CD4-positive, alpha-beta T cell treated with Interferon gamma for 1 hour (primary cell): ENCODE measurements around the gene PTPRCAP.

ENCODE experiments used
- DNase-seq: peaks from one replicate; pipeline ENCODE4 v3.0.0-alpha.2; 2020

Gene PTPRCAP

DNA sequence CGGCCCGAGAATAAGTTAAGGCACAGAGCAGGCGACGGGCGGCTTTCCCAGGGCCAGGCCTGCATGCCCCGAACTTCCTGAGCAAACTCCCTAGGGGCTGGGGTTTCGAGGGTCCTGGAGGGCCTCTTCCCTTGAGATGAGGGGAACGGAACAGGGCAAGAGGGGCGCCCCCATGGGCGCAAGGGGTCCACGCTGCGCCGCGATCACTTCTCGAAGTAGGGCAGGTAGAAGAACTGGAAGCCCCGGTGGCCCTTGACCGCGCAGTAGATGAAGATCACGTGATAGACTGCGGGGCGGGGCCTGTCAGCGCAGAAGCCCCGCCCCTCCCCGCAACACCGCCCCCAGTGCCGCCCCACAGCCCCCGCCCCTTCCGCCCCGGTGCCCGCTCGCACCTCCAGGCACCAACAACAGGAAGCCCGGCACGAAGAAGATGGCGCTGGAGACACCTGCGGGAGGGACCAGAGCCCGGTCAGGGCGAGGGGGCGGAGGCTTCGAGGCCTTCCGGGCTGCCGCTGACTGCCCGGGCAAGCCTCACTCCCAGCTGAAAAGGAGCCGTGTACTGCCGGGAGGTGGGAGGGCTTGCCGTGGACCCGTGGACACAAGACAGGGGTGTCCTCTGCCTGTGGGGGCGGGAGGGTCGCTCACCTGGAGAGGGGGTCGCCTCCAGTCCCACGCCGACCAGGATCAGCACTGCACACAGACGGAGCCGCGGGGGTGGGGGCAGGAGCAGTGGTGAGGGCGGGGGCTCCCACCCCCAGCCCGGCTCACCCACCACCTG is 27.1 kb upstream of the PTPRCAP start:
- DNase-seq: peak; percentile 95

DNA sequence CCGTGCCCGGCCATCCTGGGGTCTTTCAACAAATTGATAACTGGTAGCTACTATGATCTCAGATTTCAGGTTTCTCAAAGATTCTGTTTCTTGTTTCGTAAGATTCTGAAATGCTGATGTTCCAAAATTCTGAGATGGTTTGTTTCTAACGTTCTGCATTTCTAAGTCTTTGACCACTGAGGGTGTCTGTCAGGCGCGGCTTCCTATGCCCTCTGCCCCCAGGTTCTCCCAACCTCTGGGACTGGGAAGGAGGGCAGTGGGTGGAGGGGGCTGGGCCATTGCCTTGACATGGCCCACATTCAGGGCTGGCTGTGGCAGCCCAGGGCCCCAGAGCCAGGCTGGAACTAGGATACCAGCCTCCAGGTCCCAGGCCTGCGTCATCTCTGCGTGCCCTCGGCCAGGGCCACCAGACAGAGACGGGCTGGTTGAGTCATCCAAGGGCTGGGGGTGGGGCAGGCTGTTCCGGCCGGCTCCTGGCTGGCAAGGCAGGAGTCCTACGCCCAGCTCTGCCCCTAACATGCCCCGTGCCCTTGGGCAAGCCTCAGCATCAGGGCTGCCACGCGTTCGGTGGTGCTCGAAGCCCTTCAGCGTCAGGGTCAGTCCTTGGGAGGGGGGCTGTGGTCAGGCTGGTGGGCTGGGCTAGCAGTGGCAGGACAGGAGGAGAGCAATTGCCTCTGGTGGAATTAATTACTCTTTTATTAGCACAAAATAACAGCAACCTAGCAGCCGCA is 26.4 kb upstream of the PTPRCAP start:
- DNase-seq: peak; percentile 68

DNA sequence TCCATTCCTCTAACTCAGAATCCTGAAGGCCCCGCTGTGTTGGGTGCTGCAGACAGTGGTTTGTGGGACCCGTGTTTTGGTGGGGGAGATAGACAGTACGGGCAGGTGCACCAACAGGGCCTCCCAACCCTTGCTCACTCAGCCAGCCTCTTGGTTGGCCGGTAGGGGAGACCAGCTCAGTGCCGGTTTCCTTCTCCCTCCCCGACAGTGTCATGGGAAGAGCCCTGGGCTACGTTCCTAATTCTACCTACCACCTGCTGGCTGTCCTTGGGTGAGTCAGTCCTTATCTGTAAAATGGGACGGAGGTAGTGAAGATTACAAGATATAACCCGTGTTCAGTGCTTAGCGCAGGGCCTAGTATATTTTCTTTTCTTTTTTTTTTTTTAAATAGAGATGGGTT is 25.7 kb upstream of the PTPRCAP start:
- DNase-seq: no peak

DNA sequence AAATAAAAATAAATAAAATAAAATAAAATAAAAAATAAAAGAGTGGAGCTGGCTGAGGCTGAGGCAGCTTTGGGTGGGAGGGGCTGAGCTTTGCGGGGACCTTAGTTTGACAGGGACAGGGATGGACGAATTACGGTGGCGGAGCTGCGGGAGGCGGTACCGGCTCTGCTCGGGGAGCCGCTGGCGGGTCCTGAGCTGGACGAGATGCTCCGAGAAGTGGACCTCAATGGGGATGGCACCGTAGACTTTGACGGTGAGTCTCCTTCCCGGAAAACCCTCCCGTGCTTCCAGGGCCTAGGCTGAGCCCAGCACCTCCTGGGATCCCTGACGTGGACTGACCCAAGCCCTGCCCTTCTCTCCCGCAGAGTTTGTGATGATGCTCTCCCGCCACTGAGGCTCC is 20.8 kb upstream of the PTPRCAP start:
- DNase-seq: no peak

DNA sequence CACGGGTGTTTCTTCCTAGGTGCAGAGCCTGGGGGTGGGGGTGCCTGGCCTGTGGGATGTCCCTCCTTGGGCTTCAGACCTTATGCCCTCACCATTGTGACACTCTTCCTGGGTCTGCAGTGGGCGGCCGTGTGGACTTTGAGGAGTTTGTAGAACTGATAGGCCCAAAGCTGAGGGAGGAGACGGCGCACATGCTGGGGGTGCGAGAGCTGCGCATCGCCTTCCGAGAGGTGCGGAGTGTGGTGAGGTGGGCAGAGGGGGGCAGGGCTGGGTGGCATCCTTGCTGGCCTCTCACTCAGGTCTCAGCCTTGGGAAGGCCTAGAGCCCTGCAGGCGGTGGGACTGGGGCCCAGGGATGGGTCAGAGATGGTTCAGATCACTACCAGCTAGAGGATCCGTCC is 20.0 kb upstream of the PTPRCAP start:
- no peak for DNase-seq

DNA sequence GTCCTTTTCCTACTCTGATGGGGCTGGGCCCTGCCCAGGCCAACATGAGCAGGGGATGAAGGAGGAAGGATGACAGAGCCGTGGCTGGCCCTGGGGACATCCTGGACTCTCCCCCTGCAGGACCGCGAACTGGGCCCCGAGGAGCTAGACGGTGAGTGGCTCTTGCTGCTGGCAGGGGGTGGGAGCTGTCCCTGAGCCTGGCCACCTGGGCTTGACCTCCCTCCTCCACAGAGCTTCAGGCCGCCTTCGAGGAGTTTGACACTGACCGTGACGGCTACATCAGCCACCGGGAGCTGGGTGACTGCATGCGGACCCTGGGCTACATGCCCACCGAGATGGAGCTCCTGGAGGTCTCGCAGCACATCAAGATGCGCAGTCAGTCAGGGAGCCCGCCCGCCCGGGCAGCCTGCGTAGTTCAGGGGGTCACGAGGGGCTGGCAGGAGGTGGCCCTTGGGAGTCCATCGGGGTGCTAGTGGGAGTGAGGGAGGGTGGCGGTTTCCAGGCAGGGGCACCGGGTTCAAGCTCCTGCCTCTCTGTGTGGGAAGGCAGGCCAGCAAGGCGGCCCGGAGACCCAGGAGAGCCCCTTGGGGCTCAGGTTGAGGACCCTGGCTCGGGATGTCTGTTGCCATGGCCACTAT is 18.7 kb upstream of the PTPRCAP start:
- DNase-seq: no peak

DNA sequence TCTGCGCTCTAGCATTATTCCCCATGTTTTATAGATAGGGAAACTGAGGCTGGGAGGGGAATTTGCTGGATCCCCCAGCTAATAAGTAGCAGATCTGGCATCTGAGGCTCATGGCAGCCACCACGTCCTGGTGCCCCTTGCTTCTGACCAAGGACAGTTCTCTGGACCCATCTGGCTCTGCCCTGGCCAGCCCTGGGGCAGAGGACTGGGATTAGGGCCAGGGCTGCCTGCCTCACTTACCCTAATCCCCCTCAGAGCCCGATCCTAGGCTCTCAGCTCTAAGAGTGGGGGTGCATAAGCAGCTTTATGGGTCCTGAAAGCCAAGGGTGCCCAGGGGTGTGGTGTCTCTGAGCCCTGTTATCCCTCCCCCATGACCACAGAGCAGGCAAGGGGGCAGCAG is 17.6 kb upstream of the PTPRCAP start, which contains the start of gene CABP4:
Gene CABP4, plus strand, starts transcription at position 301 of the 400 bp plus-strand sequence. Its CDS starts 70 bp downstream, at position 371.
- DNase-seq: no peak

DNA sequence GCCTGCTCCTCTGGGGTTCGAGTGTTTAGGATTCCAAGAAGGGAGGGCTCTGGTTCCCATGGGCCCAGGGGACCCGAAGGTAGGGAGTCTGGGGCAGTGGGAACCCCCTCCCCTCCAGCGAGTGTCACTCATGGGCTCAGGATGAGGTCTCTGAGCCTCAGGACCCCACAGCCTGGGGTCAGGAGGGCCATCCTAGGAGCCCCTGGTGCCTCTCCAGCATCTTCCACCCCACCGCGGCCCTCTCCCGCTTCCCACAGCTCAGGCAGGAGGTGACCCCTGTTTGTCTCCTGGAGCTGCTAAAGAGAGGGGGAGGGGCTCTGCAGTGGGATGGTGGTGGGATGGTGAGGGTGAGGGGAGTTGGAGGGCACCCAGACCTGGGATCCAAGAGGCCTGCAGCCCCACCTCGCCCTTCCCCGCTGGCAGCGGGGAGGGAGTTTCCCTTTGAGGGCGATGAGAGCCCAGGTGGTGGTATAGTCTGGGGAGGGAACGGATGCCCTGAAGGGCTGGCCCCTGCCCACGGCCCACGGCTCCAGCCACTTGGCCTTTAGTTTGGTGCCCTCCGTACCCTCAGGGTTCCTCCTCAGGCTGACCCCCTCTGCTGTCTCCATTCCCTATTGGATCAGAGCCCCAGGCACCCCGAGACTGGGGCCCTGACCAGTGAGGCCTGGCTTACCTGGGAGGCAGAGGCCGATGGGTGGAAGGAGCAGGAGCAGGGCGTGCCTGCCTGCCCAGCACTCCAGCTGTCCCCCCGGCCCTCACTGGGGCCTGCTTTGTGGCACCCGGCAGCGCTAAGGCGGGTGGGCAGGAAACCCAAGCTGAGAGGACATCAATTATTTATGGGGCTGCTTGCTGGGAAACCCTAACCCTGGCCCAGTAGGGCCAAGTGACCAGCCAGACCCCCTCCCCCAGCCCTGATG is 16.6 kb upstream of the PTPRCAP start:
- no peak for DNase-seq

DNA sequence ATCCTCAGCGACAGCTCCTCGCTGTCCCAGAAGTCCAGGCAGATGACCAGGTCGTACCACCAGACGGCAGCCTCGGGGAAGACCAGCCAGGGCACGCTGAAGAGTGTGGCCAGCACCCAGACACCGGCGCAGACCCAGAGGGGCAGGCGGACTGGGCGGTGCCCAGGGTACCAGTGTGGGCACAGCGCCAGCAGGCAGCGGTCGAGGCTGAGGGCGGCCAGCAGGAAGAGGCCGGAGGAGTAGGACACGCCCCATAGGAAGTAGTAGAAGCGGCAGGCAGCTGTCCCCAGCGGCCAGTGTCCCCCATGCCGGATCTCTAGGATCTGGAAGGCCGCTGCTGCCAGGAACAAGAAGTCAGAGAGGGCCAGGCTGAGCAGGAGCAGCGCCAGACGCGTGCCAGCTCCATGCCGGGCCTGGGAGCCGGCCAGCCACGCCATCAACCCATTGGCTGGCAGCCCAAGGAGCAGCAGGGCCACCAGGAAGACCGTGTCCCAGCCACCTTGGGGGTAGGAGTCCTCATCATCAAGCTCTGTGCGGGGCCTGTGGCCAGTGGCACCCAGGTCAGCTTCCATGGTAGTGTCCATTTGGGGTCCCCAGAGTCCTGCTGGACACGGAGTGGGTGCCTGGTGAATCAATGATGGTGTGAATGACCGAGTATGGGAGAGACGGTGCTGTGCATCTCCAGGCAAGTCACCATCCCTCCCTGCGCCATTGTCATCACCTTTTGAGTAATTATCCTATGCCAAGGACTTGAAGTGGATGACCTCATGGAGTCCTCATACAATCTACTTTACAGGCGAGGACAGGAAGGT is 14.9 kb upstream of the PTPRCAP start, which contains the start of gene GPR152:
Gene GPR152, minus strand, starts transcription at position 589 of the 812 bp plus-strand sequence. Its CDS starts 5 bp downstream, at position 584.
- DNase-seq: no peak

DNA sequence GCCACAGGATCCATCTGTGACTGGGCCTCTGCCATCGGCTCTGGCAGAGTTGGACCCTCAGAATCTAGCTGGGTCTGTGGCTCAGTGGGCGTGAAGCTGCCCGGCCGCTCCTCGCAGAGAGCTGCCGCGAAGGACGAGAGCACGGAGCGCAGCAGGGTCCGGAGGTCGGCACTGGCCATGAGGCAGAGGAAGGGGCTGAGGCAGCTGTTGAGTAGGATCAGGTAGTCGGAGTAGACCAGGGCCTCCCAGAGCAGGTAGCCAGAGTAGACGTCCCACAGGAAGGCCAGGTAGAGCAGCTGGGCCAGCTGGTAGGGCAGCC is 14.1 kb upstream of the PTPRCAP start:
- no peak for DNase-seq

DNA sequence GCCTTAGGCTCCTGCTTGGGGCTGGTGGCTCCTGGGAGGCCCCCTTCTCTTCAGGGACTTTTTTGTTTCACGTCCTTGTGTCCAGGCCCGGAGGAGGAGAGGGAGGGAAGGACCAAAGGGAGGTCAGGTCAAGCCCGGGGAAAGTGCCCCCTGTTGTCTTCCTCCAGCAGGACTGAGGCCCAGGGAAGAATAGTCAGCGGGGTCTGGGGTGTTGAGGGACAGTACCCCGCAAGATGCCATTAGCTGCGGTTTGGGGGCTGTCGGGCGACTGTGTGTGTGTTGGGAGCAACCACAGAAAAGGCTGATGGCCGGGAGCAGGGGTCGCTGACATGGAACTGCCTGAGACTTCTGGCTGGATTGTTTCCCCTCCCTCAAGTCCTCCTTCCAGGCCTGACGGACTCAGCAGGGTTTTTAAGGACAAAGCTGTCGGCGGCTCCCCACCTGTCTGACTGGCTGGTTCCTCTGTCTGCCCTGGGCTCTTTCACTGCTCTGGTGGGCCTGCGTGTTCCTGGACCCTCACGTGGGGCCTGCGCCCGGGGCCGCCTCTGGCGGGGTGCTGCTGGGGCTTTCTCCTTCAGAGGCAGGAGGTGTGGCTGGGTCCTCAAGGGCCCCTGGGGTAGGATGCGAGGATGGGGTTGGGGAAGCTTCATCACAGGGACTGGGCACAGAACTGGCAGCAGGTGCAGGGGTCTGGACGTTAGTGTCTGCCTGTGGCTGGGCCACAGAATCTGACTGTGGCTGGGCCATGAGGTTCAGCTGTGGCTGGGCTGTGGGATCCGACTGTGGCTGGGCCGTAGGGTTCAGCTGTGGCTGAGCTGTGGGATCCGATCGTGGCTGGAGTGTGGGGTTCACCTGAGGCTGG is 13.5 kb upstream of the PTPRCAP start:
- DNase-seq: no peak

DNA sequence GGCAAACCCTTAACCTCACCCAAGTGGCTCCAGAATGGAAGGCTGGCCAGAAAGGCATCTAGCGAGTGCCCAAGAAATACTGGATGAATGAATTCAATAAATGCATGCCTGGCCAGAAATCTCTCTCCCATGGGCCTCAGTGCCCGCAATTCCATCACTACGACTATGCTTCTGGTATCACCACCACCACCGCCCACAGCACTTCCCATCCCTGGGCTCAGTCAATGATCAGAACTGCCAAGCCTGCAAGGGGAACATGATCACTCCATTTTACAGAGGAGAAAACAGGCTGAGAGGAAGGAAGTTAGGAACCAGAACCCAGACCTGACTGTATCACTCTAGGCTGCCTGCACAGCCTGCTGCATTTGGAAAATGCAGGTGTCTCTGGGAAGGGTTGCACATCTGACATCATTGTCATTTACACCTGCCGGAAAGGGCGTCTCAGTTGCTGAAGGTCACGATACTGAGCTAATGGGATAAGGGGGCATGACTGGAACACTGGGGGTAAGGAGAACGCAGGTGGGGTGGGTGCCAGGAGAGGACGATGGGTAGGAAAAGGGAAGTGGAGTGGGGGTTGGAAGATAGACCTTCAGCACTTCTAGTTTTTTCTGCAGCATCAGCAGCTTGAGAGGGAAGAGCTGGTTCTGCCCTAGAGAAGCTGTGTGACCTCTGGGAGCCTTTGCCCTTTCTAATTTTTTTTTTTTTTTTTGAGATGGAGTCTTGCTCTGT is 11.8 kb upstream of the PTPRCAP start:
- DNase-seq: no peak

DNA sequence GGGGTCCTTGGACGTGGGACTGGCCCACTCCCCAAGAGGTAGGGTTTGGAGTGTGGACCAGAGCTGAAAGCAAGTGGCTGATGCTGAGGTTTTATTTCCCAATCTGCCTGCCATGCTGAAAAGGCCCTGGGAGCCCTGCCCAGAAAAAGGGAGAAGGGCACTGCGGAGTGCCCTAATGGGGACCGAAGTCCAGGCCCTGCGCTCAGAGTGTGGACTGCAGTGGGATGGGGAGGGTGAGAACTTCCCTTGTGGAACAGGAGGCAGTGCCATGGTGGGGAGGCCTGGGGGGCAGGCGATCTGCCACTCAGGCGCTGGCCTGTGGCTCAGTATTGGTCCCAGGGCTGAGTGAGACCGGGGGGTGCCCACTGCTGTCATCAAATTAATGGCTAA is 10.7 kb upstream of the PTPRCAP start:
- no peak for DNase-seq

DNA sequence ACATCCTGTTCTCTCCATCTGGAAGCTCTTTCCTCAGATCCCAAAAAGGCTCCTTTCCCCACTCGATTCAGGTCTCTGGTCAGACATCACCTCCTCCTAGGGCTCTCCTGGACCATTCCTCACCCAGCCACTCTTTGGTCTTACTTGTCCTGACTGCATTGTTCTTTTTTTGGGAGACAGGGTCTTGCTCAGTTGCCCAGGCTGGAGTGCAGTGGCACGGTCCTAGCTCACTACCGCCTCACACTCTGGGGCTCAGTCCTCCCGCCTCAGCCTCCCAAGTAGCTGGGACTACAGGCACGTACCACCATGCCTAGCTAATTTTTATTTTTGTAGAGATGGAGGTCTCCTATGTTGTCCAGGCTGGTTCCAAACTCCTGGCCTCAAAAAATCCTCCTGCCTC is 8.0 kb upstream of the PTPRCAP start:
- no peak for DNase-seq

DNA sequence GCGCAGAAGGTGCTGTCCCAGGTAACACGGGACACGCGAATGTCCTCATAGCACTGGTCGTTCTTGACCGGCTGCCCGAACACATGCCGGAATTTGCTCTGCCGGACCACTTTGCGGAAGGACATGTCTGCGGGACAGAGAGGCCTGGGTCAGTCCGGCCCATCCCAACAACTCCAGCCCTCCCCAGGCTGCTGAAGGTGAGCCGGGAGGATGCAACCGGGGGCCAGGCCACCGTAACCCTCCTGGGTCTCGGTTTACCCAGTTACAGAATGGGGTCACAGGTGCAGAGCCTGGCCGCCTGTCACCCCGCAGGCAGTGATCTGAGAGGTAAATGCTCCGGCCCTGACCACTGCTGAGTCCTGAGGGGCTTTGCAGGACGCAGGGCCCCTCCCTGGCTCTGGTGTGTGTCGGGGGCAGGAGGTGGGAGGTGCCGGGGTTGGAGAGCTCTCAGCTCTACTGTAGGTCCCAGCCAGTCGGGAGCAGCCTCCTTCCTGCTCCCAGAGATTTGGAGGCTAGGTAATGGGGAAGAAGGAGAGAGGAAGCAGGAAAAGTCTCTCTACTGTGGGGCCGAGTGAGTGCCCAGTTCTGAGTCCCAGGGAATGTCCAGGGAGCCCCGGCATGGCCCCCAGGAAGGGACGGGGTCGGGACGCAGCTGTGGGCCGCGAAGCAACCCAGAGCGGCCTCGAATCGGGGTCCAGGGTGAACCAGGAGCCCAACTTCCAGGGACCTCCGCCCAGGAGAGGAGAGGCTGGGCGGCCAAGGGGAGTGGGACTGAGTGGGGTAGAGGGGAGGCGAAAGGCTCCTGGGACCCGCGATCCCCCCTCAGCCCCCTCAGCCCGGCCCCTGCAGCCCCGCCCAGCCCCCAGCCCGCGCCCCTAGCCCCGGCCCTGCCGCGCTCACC is 5.3 kb upstream of the PTPRCAP start:
- DNase-seq: no peak

DNA sequence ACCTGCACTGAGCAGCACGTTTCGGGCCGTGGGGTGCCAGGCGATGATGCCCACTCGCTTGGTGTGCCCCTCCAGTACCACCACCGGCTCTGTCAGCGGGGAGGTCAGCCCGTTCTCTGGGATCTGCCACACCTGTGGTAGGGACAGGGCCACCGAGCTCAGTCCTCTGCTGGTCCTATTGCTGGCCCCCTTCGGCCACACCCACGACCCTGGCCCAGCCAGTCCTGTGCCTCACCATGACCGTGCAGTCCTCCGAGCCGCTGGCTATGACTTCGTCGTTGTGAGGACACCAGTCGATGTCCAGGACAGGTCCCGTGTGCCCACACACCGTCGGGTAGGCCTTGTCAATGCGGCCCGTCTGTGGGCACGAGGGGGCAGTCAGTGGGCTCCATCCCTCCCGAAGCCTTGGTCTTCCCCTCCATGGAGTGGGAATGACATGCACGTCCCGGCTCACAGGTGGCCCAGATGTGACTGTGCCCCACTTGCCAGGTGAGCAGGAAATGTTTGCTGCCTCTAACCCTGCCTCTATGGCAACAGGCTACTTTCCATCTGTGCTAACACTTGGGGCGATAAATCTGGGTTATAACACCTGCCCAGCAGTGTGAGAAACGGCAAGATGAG is 4.4 kb upstream of the PTPRCAP start:
- DNase-seq: peak; percentile 29

DNA sequence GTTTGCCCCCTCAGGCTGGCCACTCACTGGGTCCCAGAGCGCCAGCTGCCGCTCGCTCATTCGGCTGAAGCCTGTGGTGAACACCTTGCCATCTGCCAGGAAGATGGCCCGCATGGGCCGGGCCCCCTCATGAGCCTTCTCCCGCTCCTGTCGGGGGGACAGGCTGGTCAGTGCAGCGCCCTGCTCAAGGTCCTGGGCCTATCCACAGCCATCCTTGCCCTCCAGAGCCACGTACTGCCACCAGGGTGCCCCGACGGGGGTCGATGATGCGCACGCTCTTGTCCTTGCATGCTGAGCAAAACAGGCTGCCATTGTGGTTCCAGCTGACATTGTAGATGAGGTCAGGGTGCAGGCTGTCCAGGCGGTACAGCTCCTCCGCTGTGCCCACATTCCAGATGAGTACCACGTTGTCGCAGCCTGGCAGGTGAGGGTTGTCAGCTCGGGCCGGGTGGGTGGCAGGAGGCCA is 3.6 kb upstream of the PTPRCAP start:
- no peak for DNase-seq
